ENCODE data around the gene SV2B.
A peak's percentile ranks its signal among the peaks of the same experiment; 100 is the strongest.

Gene SV2B

DNA sequence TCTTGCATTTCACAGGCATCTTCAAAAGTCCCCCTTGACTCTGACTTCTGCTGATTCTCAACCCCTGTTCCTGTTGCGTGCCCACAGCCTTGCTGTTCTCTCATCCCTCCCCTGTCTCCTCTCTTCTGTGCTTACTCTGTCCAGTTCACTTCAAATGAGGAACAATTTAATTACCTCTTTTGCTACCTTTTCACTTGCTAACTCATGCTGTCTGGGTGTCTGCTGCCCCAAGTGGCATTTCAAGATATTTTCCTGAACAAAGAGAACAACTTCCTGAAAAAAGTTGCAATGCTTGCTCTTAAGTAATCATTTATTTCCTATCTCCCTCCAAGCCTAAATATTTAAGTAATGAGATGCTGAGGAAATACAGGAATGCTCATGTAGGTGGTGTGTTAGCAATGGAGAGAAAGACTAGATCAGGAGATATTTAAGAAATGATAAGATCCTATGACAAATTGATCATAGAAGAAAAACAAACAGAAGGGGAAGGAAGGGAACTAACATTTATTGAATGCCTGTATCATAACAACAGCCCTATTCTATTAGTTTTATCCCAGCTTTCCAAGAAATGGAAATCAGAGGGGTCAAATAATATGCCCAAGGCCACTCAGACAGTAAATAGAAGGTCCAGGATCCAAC is 42.2 kb downstream of the SV2B start:
- DNase-seq, result peak; percentile 32

DNA sequence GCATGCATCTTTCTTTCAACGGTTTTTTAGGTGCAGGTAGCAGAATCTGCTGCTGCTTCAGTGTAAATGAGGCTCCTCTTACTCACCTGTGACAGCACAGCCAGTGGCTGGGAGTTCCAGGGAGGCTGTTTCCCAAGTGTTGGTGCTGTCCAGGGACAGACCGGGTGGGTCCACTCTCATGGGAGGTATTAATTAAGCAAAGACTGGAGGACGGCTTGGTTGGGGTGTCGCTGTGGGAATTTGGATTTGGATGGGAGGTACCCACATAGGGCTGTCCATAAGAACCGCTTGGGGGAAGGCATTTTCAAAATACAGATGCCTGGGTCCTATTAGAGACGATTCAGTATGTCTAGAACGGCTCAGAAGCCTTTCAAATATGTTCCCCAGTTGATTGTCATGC is 42.9 kb downstream of the SV2B start:
- no peak for DNase-seq

DNA sequence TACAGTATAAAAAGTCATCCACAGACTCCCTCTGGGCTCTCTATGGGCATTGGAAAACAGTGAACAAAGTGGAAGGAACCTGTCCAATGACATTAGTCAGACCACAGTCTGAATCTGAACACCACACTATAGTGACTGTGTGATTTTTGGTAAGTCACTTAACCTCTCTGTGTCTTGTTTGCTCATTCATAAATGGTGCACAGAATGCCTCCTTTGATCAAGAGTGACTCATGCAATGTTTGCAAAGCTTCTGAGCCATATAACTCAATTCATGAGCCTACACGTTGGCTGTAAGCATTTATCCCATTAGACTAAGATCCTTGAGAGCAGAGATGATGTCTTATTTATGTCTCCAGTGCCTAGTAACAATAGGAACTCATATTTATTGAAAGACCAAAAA is 46.7 kb downstream of the SV2B start:
- no peak for DNase-seq

DNA sequence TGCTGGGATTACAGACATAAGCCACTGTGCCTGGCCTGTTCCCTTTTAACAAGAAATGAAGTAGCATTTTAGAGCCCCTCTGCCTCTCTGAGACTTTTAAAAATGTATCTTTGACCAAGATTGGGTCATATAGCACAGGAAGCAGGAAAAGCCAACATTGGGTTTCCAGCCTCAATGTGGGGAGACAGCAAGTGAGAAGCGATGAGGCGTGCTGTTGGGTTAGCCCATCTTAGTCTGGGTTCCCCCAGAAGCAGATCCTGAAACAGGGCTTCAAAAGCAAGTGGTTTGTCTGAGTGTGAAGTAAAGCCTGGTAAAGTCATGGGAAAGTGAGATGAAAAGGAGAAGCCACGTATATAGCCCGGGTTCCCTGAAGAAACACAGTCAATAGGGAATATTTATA is 48.2 kb downstream of the SV2B start:
- DNase-seq, result no peak

DNA sequence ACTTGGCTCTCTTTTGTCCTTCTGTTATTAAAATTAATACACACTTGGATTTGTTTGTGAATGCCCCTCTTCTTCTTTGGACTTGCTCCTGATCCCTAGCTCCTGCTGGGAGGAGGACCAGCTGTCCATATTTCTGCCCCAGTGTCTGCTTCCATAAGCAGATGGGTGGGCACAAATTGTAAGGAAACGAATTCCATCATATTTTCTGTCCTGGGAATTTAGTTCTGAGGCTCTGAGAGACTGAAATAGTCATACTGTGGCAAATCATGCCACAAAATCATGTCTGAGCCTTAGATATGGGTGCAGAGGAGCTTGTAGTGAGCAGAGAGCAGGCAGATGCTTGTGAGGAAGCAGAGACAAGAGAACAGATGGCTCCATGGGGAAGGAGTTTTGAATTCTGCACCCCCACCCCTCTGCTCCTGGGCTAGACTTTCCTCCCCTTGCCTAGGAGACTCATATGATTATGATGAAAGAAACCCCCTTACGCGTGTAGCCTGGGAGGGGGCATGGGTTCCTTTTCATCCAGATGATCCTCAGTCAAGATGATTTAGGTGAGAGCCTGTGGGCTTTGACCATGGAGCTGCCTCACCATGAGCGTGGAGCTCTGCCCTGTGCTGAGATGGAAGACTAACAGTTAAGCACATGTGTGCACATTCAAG is 50.6 kb downstream of the SV2B start:
- no peak for DNase-seq

DNA sequence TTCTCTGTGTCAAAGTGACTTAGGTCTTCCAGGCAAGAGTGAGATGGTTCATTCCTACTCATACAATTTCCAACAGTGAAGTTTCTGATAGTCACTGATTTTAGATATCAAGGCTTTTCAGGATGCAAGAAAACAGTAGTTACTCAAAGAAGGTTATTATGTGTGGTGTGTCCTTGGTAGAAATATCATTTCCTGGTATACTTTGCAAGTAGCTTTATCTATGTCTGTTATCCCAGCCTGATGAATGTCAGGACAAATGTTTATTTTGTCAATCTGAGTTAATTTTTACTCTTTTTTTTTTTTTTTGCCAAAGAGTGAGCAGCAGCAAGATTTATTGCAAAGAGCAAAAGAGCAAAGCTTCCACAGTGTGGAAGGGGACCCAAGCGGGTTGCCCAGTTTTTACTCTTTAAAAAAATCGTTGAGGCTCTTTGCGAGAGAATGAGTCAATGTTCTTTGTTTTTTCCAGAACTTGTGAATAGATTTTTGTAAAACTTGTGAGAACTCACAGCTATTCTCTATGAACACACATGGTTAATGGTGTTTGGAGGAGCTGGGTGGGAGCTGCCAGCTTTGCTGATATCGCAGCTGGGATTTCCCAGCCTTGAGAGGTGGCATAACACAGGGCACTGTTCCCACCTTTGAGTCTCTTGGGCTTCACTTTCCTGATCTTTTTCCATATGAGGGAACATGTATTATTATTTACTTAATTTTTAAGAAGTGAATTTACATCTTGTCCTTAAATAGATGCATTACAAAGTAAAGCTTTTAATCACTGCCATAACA is 51.9 kb downstream of the SV2B start:
- no peak for DNase-seq

DNA sequence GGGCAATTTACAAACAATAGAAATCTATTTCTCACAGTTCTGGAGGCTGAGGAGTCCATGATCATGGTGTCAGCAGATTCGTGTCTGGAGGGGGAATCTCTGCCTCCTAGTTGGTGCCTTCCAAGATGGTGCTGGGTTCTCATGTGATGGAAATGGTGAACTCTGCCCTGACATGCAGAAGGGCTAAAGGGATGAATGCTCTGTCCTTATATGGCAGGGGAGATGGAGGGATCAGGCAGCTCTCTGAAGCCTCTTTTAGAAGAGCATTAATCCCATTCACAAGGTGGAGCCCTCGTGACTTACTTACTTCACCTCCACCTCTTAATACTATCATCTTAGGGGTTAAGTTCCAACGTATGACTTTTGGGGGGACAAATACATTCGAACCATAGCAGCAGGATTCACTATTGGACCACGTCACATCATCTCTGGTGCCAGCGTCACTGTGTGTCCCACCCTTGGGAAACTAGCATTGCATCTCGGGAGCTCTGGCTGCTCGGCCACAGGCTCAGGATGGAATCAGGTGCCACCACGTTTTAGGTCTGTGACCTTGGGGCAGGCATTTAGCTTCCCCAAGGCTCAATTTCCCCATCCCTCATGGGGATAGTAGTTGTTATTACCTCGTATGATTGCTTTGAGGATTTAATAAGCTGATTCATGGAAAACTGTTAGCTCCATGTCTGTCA is 53.0 kb downstream of the SV2B start:
- DNase-seq, result no peak

DNA sequence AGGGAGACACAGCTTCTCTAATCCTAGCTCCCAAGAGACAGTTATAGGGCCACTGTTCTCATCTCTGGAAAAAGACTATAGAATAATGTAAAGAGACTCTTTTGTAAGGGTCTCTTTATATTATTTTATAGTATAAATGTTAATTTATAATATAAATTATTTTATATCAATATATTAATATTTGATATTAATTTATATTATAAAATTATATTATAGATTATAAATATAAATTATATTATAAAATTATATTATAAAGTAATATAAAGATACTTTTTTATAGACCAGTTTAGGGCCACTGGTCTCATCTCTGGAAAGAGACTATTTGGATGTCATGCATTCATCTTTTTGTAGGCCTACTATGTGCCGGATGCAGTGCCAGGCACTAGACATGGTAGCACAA is 53.9 kb downstream of the SV2B start:
- DNase-seq, result no peak

DNA sequence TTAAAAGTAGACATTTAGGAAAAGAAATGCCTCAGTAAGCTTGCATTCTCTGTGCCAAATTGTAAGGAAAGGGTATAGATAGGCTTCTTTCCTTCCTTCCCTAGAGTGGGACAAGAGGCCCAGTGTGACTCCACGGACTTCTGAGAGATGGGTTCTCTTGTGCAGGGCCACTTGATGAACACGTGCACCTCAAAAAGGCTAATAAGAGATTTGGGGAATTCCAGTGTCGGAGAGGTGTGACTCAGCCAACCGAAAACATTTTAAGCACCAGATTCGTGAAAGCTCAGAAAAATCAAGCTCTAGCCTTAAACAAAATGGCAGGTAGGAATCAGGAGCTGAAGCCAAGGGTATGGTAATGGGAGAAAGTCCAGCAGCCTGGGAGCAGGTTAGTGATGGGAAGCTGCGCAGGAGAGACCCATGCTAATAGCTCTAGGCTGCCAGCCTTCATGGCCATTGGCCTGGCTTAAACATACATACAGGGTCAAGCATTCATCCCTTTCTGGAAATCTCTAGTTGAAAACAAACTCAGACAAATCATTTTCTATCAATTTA is 56.2 kb downstream of the SV2B start:
- DNase-seq, result no peak

DNA sequence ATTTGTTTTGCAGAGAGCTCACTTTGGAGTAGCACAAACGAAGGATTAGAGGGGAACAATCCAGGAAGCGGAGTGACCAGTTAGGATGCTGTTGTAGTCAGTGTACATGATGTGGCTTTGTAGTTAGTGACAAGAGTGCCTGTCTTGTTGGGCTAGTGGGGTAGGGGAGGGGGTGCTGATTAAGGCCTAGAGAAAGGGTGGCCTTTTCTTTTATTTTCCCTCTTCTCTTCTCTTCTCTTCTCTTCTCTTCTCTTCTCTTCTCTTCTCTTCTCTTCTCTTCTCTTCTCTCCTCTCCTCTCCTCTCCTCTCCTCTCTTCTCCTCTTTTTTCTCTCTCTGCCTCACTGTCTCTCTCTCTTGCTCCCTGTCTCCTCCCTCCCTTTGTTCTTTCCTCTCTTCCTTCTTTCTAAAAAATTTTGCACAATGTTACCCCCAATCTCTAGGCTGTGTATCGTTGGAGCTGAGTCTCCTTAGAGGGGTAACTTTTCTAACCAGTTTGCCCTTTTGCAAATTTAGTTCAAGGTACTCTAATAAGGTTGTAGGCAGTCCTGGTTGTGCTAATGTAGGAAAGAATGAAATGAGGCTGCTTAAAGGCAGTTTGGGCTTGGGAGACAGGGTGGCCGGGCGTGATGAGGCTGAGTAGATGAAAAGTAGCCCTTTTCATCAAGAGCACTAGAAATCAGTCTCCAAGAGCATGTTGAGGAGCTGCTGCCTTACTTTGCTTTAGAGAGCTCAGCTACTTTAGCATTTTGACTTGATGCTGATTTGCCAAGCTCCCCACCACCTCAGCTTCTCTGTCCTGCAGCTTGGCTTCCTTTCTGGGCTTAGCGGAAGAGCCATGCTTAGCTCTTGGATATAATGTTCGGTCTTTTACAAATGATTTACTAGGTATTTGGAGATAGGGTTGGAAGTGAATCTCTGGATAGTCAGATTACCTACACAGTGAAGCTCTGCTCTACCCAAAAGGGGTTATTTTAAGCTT is 58.6 kb downstream of the SV2B start:
- DNase-seq, result no peak

DNA sequence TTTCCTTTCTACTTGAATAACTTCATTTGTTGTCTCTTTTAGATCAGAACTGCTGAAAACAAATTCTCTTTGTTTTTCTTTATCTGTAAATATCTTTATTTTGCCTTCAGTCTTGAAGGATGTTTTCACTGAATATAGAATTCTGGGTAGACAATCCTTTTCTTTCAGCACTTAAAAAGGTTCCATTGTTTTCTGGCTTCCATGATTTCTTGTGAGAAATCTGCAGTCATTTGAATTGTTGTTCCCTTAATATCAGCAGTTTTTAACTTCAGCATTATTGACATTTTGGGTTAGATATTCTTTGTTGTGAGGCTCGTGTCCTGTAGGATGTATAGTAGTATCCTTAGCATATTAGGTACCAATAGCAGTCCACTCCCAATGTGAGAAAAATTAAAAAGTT is 65.8 kb downstream of the SV2B start:
- DNase-seq, result no peak

DNA sequence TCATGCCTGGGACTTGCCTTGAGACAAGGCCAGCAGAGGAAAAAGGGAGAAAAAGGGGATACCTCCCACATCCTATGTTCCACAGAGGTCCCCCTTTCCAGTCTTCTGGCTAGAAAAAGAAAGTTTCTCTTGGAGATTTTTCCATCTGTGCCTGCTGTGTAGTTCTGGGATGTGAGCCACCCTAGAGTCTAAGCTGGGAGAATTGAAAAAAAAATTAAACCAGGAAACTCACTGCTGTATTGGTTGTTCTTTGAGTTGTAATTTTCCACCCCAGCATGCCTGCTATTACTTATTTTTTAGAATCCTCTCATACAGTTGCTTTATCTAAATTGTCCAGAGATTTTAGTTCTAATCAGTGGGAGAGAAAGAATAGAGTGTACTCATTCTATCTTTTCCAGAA is 68.4 kb downstream of the SV2B start:
- DNase-seq, result no peak

DNA sequence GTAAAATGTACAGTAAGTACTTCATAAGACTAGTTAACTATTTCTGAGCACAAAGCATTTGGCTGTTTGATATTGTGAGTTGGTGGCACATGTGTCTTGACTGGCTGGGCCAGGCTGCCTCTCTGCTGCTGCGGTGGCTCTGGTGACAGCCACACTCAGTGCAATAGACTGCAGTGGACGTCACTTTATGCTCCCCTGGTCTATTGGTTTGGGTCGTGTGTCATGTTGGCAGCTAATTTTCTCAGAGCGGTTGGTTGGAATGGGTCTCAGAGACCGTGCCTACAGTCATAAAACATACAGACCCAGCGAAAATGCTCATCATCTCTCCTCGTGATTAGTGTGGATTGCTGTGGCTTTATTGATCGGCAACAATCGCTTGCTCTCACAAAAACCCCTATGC is 71.3 kb downstream of the SV2B start:
- no peak for DNase-seq

DNA sequence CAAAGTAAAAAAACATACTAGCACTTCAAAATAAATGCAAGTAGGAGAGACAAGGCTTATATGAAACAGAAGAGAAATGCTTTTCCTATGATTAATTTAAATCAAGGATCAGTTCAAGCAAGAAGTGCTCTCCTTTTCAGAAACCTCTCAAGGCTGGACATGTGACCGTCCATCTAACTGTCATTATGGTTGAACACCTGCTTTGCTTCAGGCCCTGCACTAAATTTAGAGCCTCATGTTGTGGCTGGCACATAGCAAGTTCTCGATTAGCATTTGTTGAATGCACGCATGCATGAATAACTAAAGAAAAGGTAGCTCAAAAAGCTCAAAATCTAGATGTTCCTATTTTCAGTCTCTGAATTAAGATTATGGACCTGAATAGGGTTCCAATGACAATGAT is 82.0 kb downstream of the SV2B start:
- DNase-seq, result no peak

DNA sequence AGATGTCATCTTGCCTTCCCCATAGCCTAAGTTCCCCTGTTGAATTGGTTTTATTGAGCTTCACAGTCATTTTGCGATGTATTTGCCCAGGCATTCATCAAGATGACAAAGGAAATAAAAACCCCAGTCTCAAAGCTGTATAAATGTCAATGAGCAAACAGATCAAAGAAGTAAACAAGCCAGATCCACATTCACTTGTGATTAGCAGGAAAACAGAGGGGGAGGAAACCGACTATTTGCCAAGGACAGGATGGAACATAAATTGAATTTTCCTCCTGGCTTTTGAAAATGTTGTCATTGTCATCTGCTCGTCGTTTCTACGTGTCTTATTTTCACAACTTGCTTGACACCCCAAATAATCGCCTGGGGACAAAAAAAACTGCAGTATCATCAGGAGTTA is 83.5 kb downstream of the SV2B start:
- DNase-seq, result no peak

DNA sequence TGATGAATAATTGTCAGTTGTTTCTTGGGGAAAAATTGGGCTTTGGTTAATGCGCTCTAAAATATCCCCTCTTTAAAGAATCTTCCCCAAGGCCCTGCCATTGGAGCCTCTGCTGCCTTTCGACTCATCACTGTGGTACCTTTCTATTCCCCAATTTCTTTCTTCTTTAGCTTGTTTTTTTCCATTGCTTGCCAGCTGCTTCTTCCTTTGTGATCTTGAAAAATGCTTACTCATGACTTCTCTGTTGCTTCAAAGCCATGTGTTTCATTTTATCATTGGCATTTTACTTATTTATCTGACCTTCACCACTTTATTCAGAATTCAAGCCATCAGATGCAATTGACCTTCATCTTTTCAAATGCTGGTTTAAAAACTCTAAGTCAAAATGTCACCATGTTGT is 84.4 kb downstream of the SV2B start:
- no peak for DNase-seq

DNA sequence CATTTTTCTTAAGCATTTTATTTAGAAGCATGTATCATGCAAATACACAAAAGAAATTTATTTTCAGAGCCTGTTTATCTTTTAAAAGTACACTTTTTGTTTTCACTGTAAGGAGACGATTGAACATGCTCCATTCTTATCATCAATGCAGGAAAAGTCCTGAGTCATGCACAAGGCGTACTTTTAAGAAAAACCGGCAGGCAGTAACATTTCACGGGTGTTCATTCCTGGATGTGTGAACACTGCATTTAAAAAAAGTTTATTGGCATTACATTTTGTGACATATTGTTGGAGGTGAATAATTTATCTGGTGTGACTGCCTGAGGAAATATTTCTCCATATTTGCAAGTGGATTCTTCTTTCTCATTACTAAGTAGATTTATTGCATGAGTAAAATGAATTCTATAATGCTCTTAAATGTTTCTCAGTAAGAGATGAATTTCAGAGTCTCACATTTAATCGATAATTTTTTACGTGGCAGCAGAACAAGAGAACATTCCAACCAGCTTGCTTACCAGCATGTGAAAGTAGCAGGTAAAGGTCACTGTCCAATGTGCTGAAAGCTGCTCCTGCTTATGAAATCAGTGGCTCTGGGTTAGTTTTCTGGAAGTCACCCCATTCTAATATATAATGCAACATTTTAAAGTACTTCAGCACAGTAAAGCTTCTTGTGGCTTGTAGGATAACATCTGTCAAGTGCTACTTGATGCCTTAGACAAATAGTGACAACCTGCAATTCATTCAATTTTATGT is 87.0 kb downstream of the SV2B start:
- DNase-seq, result no peak

DNA sequence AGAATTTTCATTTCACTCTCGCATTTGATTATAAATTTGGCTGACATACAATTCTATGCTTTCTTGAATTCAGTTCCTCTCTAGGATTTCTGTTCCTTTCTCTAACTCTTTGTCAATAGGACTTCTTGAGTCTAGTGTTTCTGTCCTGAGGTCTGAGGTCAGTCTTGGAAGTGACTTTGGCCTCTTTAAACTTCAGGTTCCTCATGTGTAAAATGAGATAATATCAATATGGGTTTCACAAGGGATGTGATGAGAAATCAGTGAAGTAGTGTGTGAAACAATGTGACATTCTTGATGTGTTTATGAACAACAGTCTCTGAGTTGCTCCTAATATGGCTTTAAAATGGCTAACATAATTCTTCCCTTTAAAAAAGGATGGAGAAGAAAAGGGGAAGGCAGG is 92.2 kb downstream of the SV2B start:
- no peak for DNase-seq

DNA sequence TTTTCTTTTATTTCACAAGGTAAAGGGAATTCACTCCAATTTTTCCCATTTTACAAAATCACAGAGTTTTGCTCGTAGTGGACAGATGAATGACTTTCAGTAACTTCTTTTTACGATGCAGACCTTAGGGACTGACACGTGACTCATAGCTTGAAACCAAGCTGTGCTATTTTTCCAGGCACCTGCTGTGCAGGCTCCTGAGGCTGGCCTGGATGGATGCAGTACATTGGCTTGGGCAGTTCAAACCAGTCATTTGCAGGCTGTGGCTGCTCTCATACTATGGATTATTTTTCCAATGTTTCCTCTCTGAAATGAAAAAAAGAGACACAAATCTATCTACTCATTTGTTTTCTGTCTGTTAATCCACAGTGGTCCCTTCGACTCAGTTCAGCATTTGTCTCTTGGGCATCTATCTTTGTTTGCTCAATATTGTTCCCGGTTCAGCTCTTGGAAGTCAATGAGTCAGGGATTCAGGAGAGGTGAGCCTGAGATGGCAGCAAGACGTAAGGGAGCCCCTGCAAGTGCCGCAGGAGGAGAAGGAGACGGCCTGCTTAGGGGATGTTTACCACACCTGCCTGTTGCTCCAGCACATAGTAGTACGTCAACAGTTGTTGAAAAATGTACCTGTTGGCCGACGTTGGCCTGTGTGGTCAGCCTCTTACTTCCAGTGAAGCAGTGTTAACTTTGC is 92.8 kb downstream of the SV2B start:
- no peak for DNase-seq

DNA sequence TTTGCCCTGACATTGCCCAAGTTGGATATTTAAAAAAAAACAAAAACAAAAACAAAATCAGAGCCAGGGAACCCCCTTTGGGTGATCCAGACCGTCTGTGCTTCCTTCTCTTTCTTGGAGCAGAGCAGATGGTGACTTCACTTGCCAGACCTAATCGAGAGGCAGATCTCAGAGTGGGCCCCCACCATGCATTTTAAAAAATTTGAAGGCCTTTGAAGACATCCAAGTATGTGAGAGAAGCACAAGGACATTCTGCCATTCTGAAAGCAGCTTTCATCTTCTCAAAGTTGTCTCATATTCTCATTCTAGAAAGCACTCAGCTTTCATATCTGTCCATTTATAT is 93.3 kb downstream of the SV2B start:
- no peak for DNase-seq

DNA sequence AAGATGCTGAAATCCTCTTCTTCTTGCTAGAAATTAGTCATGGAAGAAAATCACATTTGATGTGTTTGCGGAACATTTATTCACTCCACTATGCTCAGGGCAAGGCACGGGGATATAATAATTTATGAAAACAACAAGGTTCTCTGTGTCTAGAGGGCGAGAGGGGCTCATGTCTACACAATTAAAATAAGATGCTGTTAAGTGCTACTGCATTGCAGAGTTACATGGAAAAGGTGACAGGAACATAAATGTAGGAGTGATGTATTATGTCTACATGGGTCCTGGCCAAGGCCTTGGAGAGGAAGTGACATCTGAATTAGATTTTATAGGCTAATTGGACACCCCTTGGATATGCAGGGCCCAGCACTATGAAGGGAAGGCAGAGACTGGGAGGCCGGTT is 96.1 kb downstream of the SV2B start:
- DNase-seq, result no peak

Measured in GDM1 (cell line).